ENCODE measurements around the gene CDH24. TPM values are rescaled to one million over a fixed set of nuclear protein-coding genes. Genes with fewer than 3 reads are reported as not detected.

Gene CDH24
- total and polyA plus RNA-seq, 2 of the 13 experiments (the other 11 are each of a cell fraction or from before 2014, with no cell fraction given) = 0.69 to 0.99 TPM

DNA sequence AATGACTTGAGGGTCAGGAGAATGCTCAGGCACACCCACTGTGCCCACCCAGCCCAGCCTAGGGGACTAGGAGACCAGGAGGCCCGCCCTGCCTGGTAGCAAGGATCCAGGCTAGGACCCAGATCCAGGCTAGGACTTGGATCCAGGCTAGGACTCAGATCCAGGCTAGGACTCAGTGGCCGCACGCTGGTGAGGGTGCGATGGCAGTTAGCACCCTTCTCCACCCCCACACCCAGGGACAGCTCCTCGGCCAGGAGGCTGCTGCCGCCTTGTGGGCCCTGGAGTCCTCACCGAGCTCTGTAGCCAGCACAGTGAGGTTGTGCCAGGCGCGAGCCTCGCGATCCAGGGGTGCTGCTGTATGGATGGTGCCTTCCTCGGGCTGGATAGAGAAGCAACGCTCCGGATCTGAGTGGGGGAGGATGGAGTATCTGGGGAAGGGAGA is 5.1 kb downstream of the CDH24 start (continued):
- TF ChIP-seq, protein P1, sequence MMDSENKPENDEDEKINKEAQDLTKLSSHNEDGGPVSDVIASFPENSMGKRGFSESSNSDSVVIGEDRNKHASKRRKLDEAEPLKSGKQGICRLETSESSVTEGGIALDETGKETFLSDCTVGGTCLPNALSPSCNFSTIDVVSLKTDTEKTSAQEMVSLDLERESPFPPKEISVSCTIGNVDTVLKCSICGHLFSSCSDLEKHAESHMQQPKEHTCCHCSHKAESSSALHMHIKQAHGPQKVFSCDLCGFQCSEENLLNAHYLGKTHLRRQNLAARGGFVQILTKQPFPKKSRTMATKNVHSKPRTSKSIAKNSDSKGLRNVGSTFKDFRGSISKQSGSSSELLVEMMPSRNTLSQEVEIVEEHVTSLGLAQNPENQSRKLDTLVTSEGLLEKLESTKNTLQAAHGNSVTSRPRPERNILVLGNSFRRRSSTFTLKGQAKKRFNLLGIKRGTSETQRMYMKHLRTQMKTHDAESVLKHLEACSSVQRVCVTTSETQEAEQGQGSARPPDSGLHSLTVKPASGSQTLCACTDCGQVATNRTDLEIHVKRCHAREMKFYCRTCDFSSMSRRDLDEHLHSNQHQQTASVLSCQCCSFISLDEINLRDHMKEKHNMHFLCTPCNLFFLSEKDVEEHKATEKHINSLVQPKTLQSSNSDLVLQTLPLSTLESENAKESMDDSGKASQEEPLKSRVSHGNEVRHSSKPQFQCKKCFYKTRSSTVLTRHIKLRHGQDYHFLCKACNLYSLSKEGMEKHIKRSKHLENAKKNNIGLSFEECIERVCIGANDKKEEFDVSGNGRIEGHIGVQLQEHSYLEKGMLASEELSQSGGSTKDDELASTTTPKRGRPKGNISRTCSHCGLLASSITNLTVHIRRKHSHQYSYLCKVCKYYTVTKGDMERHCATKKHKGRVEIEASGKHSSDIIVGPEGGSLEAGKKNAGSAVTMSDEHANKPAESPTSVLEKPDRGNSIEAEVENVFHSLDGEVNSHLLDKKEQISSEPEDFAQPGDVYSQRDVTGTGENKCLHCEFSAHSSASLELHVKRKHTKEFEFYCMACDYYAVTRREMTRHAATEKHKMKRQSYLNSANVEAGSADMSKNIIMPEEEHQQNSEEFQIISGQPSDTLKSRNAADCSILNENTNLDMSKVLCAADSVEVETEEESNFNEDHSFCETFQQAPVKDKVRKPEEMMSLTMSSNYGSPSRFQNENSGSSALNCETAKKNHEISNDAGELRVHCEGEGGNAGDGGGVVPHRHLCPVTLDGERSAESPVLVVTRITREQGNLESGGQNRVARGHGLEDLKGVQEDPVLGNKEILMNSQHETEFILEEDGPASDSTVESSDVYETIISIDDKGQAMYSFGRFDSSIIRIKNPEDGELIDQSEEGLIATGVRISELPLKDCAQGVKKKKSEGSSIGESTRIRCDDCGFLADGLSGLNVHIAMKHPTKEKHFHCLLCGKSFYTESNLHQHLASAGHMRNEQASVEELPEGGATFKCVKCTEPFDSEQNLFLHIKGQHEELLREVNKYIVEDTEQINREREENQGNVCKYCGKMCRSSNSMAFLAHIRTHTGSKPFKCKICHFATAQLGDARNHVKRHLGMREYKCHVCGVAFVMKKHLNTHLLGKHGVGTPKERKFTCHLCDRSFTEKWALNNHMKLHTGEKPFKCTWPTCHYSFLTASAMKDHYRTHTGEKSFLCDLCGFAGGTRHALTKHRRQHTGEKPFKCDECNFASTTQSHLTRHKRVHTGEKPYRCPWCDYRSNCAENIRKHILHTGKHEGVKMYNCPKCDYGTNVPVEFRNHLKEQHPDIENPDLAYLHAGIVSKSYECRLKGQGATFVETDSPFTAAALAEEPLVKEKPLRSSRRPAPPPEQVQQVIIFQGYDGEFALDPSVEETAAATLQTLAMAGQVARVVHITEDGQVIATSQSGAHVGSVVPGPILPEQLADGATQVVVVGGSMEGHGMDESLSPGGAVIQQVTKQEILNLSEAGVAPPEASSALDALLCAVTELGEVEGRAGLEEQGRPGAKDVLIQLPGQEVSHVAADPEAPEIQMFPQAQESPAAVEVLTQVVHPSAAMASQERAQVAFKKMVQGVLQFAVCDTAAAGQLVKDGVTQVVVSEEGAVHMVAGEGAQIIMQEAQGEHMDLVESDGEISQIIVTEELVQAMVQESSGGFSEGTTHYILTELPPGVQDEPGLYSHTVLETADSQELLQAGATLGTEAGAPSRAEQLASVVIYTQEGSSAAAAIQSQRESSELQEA (CRISPR knock-in tag; IDR thresholded peaks at IDR 0.05; ENCODE audit: not compliant biosample characterization) = peak; percentile 56
- 0 out of 2 replicates have a peak, but pooled peaks have one; percentile 58 for TF ChIP-seq ZNF230 (CRISPR knock-in tag; IDR thresholded peaks at IDR 0.05)
- TF ChIP-seq, protein P2, sequence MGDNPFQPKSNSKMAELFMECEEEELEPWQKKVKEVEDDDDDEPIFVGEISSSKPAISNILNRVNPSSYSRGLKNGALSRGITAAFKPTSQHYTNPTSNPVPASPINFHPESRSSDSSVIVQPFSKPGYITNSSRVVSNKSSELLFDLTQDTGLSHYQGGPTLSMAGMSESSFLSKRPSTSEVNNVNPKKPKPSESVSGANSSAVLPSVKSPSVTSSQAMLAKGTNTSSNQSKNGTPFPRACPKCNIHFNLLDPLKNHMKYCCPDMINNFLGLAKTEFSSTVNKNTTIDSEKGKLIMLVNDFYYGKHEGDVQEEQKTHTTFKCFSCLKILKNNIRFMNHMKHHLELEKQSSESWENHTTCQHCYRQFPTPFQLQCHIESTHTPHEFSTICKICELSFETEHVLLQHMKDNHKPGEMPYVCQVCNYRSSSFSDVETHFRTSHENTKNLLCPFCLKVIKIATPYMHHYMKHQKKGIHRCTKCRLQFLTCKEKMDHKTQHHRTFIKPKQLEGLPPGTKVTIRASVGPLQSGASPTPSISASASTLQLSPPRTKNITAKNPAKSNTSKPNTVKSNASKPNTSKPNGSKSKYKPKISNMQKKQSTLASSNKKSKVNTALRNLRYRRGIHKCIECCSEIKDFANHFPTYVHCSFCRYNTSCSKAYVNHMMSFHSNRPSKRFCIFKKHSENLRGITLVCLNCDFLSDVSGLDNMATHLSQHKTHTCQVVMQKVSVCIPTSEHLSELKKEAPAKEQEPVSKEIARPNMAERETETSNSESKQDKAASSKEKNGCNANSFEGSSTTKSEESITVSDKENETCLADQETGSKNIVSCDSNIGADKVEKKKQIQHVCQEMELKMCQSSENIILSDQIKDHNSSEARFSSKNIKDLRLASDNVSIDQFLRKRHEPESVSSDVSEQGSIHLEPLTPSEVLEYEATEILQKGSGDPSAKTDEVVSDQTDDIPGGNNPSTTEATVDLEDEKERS (CRISPR knock-in tag; IDR thresholded peaks at IDR 0.05) = no peak
- TF ChIP-seq ZNF383 (CRISPR knock-in tag; IDR thresholded peaks at IDR 0.05; ENCODE audit: borderline replicate concordance) = no peak
- no peak for TF ChIP-seq RXRA (CRISPR knock-in tag; IDR thresholded peaks at IDR 0.05)
- no peak for TF ChIP-seq ZNF432 (CRISPR knock-in tag; IDR thresholded peaks at IDR 0.05; ENCODE audit: borderline replicate concordance)
- TF ChIP-seq KLF16 (CRISPR knock-in tag; IDR thresholded peaks at IDR 0.05) = no peak
- TF ChIP-seq, protein P3, sequence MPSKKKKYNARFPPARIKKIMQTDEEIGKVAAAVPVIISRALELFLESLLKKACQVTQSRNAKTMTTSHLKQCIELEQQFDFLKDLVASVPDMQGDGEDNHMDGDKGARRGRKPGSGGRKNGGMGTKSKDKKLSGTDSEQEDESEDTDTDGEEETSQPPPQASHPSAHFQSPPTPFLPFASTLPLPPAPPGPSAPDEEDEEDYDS (CRISPR knock-in tag; IDR thresholded peaks at IDR 0.05) = no peak; the same call in 1 of the 2 replicates
- no peak for TF ChIP-seq ZNF160 (CRISPR knock-in tag; IDR thresholded peaks at IDR 0.05)
- no peak for TF ChIP-seq U2AF2 (IDR thresholded peaks at IDR 0.05; ENCODE audit: low read depth, low read length)
- peak; percentile 97 for TF ChIP-seq RAD21 (CRISPR knock-in tag; IDR thresholded peaks at IDR 0.05)
- TF ChIP-seq, protein P4, sequence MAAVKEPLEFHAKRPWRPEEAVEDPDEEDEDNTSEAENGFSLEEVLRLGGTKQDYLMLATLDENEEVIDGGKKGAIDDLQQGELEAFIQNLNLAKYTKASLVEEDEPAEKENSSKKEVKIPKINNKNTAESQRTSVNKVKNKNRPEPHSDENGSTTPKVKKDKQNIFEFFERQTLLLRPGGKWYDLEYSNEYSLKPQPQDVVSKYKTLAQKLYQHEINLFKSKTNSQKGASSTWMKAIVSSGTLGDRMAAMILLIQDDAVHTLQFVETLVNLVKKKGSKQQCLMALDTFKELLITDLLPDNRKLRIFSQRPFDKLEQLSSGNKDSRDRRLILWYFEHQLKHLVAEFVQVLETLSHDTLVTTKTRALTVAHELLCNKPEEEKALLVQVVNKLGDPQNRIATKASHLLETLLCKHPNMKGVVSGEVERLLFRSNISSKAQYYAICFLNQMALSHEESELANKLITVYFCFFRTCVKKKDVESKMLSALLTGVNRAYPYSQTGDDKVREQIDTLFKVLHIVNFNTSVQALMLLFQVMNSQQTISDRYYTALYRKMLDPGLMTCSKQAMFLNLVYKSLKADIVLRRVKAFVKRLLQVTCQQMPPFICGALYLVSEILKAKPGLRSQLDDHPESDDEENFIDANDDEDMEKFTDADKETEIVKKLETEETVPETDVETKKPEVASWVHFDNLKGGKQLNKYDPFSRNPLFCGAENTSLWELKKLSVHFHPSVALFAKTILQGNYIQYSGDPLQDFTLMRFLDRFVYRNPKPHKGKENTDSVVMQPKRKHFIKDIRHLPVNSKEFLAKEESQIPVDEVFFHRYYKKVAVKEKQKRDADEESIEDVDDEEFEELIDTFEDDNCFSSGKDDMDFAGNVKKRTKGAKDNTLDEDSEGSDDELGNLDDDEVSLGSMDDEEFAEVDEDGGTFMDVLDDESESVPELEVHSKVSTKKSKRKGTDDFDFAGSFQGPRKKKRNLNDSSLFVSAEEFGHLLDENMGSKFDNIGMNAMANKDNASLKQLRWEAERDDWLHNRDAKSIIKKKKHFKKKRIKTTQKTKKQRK (IDR thresholded peaks at IDR 0.05; ENCODE audit: low read length) = no peak
- no peak for TF ChIP-seq KMT2B (CRISPR knock-in tag; IDR thresholded peaks at IDR 0.05)
- TF ChIP-seq, protein P5, sequence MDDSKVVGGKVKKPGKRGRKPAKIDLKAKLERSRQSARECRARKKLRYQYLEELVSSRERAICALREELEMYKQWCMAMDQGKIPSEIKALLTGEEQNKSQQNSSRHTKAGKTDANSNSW (CRISPR knock-in tag; IDR thresholded peaks at IDR 0.05; ENCODE audit: borderline replicate concordance) = no peak
- TF ChIP-seq ZNF644 (CRISPR knock-in tag; IDR thresholded peaks at IDR 0.05; ENCODE audit: low read depth) = no peak
